ENCODE data around the gene PSENEN. TPM values are rescaled to one million over a fixed set of nuclear protein-coding genes. Genes with fewer than 3 reads are reported as not detected.
A peak's percentile ranks its signal among the peaks of the same experiment; 100 is the strongest.

PSENEN gene
- total and polyA plus RNA-seq, 9 of the 15 experiments (the other 6 are each of a cell fraction or from before 2014, with no cell fraction given): 34.5 to 299 (median 61.1) TPM

- TF ChIP-seq BCL6 (CRISPR knock-in tag; IDR thresholded peaks at IDR 0.05) (peak; percentile 48; the same call in 1 of the 2 replicates), GATA2 (CRISPR knock-in tag; IDR thresholded peaks at IDR 0.05) (no peak), ZNF165 (CRISPR knock-in tag; IDR thresholded peaks at IDR 0.05; ENCODE audit: borderline replicate concordance) (0 out of 2 replicates have a peak, but pooled peaks have one; percentile 39), CREB1 (IDR thresholded peaks at IDR 0.05) (0 out of 2 replicates have a peak, but pooled peaks have one; percentile 3), CREB1 (CRISPR knock-in tag; IDR thresholded peaks at IDR 0.05) (peak; percentile 59), GTF2F1 (IDR thresholded peaks at IDR 0.05; ENCODE audit: low read depth, low read length) (peak; percentile 55; the same call in 1 of the 2 replicates), ZSCAN32 (CRISPR knock-in tag; IDR thresholded peaks at IDR 0.05) (no peak), ZMIZ1 (IDR thresholded peaks at IDR 0.05; ENCODE audit: low read depth in 2 of 2, low read length in 2 of 2) (no peak; a peak in 1 of 4 replicates), ELF2 (CRISPR knock-in tag; IDR thresholded peaks at IDR 0.05) (no peak), TBP (optimal IDR thresholded peaks at IDR 0.05; ENCODE audit: low read depth, low read length) (peak; percentile 68), SIRT6 (IDR thresholded peaks at IDR 0.05; ENCODE audit: low read depth, low read length) (no peak), TEAD4 (IDR thresholded peaks at IDR 0.05; ENCODE audit: low read length) (peak; percentile 54), TEAD4 (CRISPR knock-in tag; IDR thresholded peaks at IDR 0.05; ENCODE audit: borderline replicate concordance) (no peak), LCOR (CRISPR knock-in tag; IDR thresholded peaks at IDR 0.05) (0 out of 2 replicates have a peak, but pooled peaks have one; percentile 62), FOXA3 (CRISPR knock-in tag; conservative IDR thresholded peaks at IDR 0.05 in 1 of 2, IDR thresholded peaks at IDR 0.05 in 1 of 2) (no peak), PCBP2 (IDR thresholded peaks at IDR 0.05; ENCODE audit: low read depth, low read length, poor library complexity, severe bottlenecking) (no peak), ZNF699 (CRISPR knock-in tag; IDR thresholded peaks at IDR 0.05; ENCODE audit: insufficient replicate concordance) (no peak), OTX1 (CRISPR knock-in tag; IDR thresholded peaks at IDR 0.05) (no peak)
- TF ChIP-seq, protein P1, sequence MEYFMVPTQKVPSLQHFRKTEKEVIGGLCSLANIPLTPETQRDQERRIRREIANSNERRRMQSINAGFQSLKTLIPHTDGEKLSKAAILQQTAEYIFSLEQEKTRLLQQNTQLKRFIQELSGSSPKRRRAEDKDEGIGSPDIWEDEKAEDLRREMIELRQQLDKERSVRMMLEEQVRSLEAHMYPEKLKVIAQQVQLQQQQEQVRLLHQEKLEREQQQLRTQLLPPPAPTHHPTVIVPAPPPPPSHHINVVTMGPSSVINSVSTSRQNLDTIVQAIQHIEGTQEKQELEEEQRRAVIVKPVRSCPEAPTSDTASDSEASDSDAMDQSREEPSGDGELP (CRISPR knock-in tag; IDR thresholded peaks at IDR 0.05; ENCODE audit: borderline replicate concordance): peak; percentile 56; the same call in 1 of the 2 replicates
- TF ChIP-seq, protein P2, sequence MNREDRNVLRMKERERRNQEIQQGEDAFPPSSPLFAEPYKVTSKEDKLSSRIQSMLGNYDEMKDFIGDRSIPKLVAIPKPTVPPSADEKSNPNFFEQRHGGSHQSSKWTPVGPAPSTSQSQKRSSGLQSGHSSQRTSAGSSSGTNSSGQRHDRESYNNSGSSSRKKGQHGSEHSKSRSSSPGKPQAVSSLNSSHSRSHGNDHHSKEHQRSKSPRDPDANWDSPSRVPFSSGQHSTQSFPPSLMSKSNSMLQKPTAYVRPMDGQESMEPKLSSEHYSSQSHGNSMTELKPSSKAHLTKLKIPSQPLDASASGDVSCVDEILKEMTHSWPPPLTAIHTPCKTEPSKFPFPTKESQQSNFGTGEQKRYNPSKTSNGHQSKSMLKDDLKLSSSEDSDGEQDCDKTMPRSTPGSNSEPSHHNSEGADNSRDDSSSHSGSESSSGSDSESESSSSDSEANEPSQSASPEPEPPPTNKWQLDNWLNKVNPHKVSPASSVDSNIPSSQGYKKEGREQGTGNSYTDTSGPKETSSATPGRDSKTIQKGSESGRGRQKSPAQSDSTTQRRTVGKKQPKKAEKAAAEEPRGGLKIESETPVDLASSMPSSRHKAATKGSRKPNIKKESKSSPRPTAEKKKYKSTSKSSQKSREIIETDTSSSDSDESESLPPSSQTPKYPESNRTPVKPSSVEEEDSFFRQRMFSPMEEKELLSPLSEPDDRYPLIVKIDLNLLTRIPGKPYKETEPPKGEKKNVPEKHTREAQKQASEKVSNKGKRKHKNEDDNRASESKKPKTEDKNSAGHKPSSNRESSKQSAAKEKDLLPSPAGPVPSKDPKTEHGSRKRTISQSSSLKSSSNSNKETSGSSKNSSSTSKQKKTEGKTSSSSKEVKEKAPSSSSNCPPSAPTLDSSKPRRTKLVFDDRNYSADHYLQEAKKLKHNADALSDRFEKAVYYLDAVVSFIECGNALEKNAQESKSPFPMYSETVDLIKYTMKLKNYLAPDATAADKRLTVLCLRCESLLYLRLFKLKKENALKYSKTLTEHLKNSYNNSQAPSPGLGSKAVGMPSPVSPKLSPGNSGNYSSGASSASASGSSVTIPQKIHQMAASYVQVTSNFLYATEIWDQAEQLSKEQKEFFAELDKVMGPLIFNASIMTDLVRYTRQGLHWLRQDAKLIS (CRISPR knock-in tag; IDR thresholded peaks at IDR 0.05): no peak
Measured at GRCh38 chr19:35757749-35758608, 12.5 kb downstream of the PSENEN start, which contains the start of gene PROSER3 (continued).
